Measurements from ENCODE around the gene KCND1.
"Not testable (repeated sequence)": the region's sequence is repeated elsewhere in the genome, so short reads cannot be mapped to it uniquely, and the experiment has no call there.

Gene KCND1

GRCh38 chrX:48983081-48983480 is 11.4 kb upstream of the KCND1 start:
- Histone ChIP-seq H3K27ac (ENCODE audit: low read depth, low read length, poor library complexity, severe bottlenecking) (no peak overlapping the region), H3K4me2 (ENCODE audit: low read length) (no peak overlapping the region), H3K9me3 (ENCODE audit: low read length) (no peaks in the 10 kb centered on the region), H3K4me3 (ENCODE audit: low read depth, low read length, poor library complexity, severe bottlenecking) (no peak overlapping the region), H3F3A (ENCODE audit: insufficient read depth, low read length) (no peaks in the 10 kb centered on the region), H3K4me1 (ENCODE audit: insufficient read depth, low read length, severe bottlenecking) (no peaks in the 10 kb centered on the region), H4K20me1 (ENCODE audit: insufficient read depth, low read length) (no peaks in the 10 kb centered on the region), H3K9me2 (ENCODE audit: low read depth, low read length) (no peaks in the 10 kb centered on the region), H3K9ac (ENCODE audit: low read length) (no peak overlapping the region), H2AFZ (ENCODE audit: low read length) (no peak overlapping the region), H3K79me2 (ENCODE audit: insufficient read depth, low read length) (no peaks in the 10 kb centered on the region), H3K27me3 (ENCODE audit: insufficient read depth, low read length) (no peaks in the 10 kb centered on the region), H3K36me3 (ENCODE audit: insufficient read depth, low read length) (peaks cover 36% of the 10 kb centered on the region)
- TF ChIP-seq CTCF (IDR thresholded peaks at IDR 0.05; ENCODE audit: low read length) (no peak), EZH2 (IDR thresholded peaks at IDR 0.05; ENCODE audit: borderline replicate concordance, low read length) (no peak)

DNA sequence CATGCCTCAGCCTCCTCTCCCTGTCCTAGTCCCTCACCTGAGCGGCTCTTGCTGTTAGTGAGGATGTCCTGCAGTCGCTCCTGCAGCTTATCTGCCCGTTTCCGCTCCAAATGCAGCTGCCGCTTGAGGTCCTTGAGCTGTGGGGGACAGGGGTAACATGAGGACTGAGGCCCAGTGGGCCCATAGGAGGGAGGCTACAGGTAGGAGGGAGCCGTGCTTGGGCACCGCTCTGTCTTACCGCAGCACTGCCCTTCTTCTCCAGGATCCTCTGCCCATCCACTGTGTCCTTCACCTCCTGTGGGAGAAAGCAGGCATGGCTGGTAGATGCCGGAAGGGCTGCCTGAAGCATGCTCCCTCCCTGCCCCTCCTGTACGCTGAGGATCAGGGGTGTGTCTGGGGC is 9.5 kb upstream of the KCND1 start:
- Histone ChIP-seq H3F3A (ENCODE audit: insufficient read depth, low read length) (no peaks in the 10 kb centered on the region), H2AFZ (ENCODE audit: low read length) (no peak overlapping the region), H3K9ac (ENCODE audit: low read length) (no peak overlapping the region), H3K4me3 (ENCODE audit: low read depth, low read length, poor library complexity, severe bottlenecking) (no peak overlapping the region), H4K20me1 (ENCODE audit: insufficient read depth, low read length) (no peaks in the 10 kb centered on the region), H3K4me1 (ENCODE audit: insufficient read depth, low read length, severe bottlenecking) (no peaks in the 10 kb centered on the region), H3K4me2 (ENCODE audit: low read length) (no peak overlapping the region), H3K79me2 (ENCODE audit: insufficient read depth, low read length) (no peaks in the 10 kb centered on the region), H3K36me3 (ENCODE audit: insufficient read depth, low read length) (peaks cover 41% of the 10 kb centered on the region), H3K27me3 (ENCODE audit: insufficient read depth, low read length) (no peaks in the 10 kb centered on the region), H3K9me3 (ENCODE audit: low read length) (no peaks in the 10 kb centered on the region), H3K27ac (ENCODE audit: low read depth, low read length, poor library complexity, severe bottlenecking) (no peak overlapping the region), H3K9me2 (ENCODE audit: low read depth, low read length) (no peaks in the 10 kb centered on the region)
- TF ChIP-seq CTCF (IDR thresholded peaks at IDR 0.05; ENCODE audit: low read length) (no peak), EZH2 (IDR thresholded peaks at IDR 0.05; ENCODE audit: borderline replicate concordance, low read length) (no peak)

DNA sequence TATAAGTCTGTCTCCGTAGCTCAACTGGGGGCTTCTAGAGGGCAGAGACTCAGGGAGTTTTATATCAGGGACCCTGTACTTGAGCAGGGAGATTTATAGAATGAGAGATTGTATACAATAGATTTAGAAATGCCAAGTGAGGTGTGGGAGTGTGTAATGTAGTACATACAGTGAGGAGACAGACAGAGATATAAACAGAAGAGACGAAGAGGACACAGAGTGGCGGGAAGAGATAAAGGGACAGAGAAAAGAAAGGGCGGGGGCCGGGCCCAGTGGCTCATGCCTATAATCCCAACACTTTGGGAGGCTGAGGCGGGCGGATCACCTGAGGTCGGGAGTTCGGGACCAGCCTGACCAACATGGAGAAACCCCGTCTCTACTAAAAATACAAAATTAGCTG is 8.7 kb upstream of the KCND1 start:
- H3K4me2 ChIP-seq (ENCODE audit: low read length); H3F3A ChIP-seq (ENCODE audit: insufficient read depth, low read length); H3K27me3 ChIP-seq (ENCODE audit: insufficient read depth, low read length); H3K9me2 ChIP-seq (ENCODE audit: low read depth, low read length); H3K4me3 ChIP-seq (ENCODE audit: low read depth, low read length, poor library complexity, severe bottlenecking); H3K27ac ChIP-seq (ENCODE audit: low read depth, low read length, poor library complexity, severe bottlenecking); H4K20me1 ChIP-seq (ENCODE audit: insufficient read depth, low read length); H2AFZ ChIP-seq (ENCODE audit: low read length); H3K9ac ChIP-seq (ENCODE audit: low read length); H3K79me2 ChIP-seq (ENCODE audit: insufficient read depth, low read length); H3K4me1 ChIP-seq (ENCODE audit: insufficient read depth, low read length, severe bottlenecking); H3K9me3 ChIP-seq (ENCODE audit: low read length): not testable (repeated sequence)
- peaks cover 43% of the 10 kb centered on the region for H3K36me3 ChIP-seq (ENCODE audit: insufficient read depth, low read length)

GRCh38 chrX:48978226-48978625 is 6.6 kb upstream of the KCND1 start:
- Histone ChIP-seq H3K4me2 (ENCODE audit: low read length) (no peak overlapping the region), H3K79me2 (ENCODE audit: insufficient read depth, low read length) (no peaks in the 10 kb centered on the region), H3F3A (ENCODE audit: insufficient read depth, low read length) (no peaks in the 10 kb centered on the region), H3K9ac (ENCODE audit: low read length) (no peak overlapping the region), H3K4me3 (ENCODE audit: low read depth, low read length, poor library complexity, severe bottlenecking) (no peak overlapping the region), H2AFZ (ENCODE audit: low read length) (no peak overlapping the region), H3K27ac (ENCODE audit: low read depth, low read length, poor library complexity, severe bottlenecking) (no peak overlapping the region), H3K9me3 (ENCODE audit: low read length) (no peaks in the 10 kb centered on the region), H3K4me1 (ENCODE audit: insufficient read depth, low read length, severe bottlenecking) (no peaks in the 10 kb centered on the region), H4K20me1 (ENCODE audit: insufficient read depth, low read length) (no peaks in the 10 kb centered on the region), H3K9me2 (ENCODE audit: low read depth, low read length) (no peaks in the 10 kb centered on the region), H3K36me3 (ENCODE audit: insufficient read depth, low read length) (peaks cover 45% of the 10 kb centered on the region), H3K27me3 (ENCODE audit: insufficient read depth, low read length) (no peaks in the 10 kb centered on the region)
- no peak for TF ChIP-seq EZH2 (IDR thresholded peaks at IDR 0.05; ENCODE audit: borderline replicate concordance, low read length)
- no peak for TF ChIP-seq CTCF (IDR thresholded peaks at IDR 0.05; ENCODE audit: low read length)

Data from OCI-LY1 (cell line).